GM12892 (cell line): ENCODE data around the gene CRIM1.

ENCODE experiments used
- POLR2A ChIP-seq: IDR thresholded peaks from 2 replicates; pipeline ENCODE4 v1.6.1; 2011; ENCODE audit warnings: low read depth, low read length, control low read depth
- POLR2AphosphoS5 ChIP-seq: IDR thresholded peaks from 2 replicates; pipeline ENCODE4 v1.6.1; 2011; ENCODE audit warnings: low read depth, low read length, control low read depth
- TAF1 ChIP-seq: IDR thresholded peaks from 2 replicates; pipeline ENCODE4 v1.6.1; 2011; ENCODE audit warnings: low read depth, mild to moderate bottlenecking, control low read depth, low read length, borderline replicate concordance

GRCh38 chr2:36354811-36355150, 797 bp upstream of the CRIM1 start:
- TF ChIP-seq POLR2A (no peak), TAF1 (no peak), POLR2AphosphoS5 (no peak)
